ENCODE measurements around the gene PTX4. TPM values are rescaled to one million over a fixed set of nuclear protein-coding genes. Genes with fewer than 3 reads are reported as not detected.
A peak's percentile ranks its signal among the peaks of the same experiment; 100 is the strongest.

Gene PTX4
- total RNA-seq, 1 experiment from 2014 or later = not detected

GRCh38 chr16:1474796-1475551 is 13.8 kb downstream of the PTX4 start, which contains the start of gene CLCN7:
Gene CLCN7, minus strand, starts transcription at chr16:1475028. Its CDS starts 54 bp downstream, at chr16:1474974.
- Histone ChIP-seq H3K23ac (ENCODE audit: insufficient read length, low read depth, low read length) (no peak within 1 kb of the TSS), H3K27ac (ENCODE audit: insufficient read length, low read depth, low read length) (no peak within 1 kb of the TSS), H2AFZ (ENCODE audit: low read length) (no peak within 1 kb of the TSS), H2BK5ac (ENCODE audit: insufficient read length, low read length) (no peak within 1 kb of the TSS), H3K18ac (ENCODE audit: insufficient read length, low read depth, low read length) (peak within 1 kb of the TSS; percentile 12), H3K4me2 (ENCODE audit: insufficient read depth, insufficient read length, low read length) (peak within 1 kb of the TSS; percentile 99), H4K5ac (ENCODE audit: insufficient read length, low read depth, low read length) (no peak within 1 kb of the TSS), H4K8ac (replicated peaks; ENCODE audit: insufficient read length, low read depth, low read length) (no peak within 1 kb of the TSS), H2BK20ac (ENCODE audit: low read depth, low read length, poor library complexity, severe bottlenecking) (no peak within 1 kb of the TSS), H3K14ac (ENCODE audit: insufficient read depth, low read length) (peak within 1 kb of the TSS; percentile 79), H3K79me2 (ENCODE audit: insufficient read depth, low read length) (peaks cover 13% of the 10 kb centered on the region; the same call in 1 of the 2 replicates), H4K20me1 (ENCODE audit: control insufficient read depth, insufficient read depth, insufficient read length) (no peaks in the 10 kb centered on the region), H3K27me3 (ENCODE audit: insufficient read depth, low read length) (no peaks in the 10 kb centered on the region), H3K4ac (ENCODE audit: low read depth, low read length) (no peak within 1 kb of the TSS), H2BK120ac (ENCODE audit: low read depth, low read length, poor library complexity, severe bottlenecking) (no peak within 1 kb of the TSS), H3K4me1 (ENCODE audit: insufficient read depth, low read length) (peaks cover 4% of the 10 kb centered on the region), H3K56ac (ENCODE audit: insufficient read length, low read depth, low read length) (no peak within 1 kb of the TSS), H2AK5ac (ENCODE audit: insufficient read length, low read length) (no peak within 1 kb of the TSS), H2BK15ac (ENCODE audit: low read depth, low read length) (no peak within 1 kb of the TSS), H3K23me2 (ENCODE audit: insufficient read length, low read depth, low read length, poor library complexity, severe bottlenecking) (peaks cover 11% of the 10 kb centered on the region), H3T11ph (ENCODE audit: low read length) (no peak within 1 kb of the TSS), H2BK12ac (ENCODE audit: insufficient read length, low read depth, low read length) (no peak within 1 kb of the TSS), H4K91ac (ENCODE audit: insufficient read length, low read depth, low read length) (no peak within 1 kb of the TSS), H3K79me1 (ENCODE audit: insufficient read depth, low read depth, low read length, poor library complexity, severe bottlenecking) (peaks cover 10% of the 10 kb centered on the region), H3K9ac (ENCODE audit: extremely low read depth, insufficient read length, low read length) (peak within 1 kb of the TSS; percentile 68), H3K9me3 (ENCODE audit: control insufficient read depth, low read depth, low read length) (peaks cover 8% of the 10 kb centered on the region)
- DNase-seq = peak; percentile 87
- Mint-ChIP-seq H3K4me3 (peak within 1 kb of the TSS; percentile 75 to 84), H3K27me3 (ENCODE audit: low read depth) (peaks cover 30% of the 10 kb centered on the region), H3K36me3 (ENCODE audit: insufficient read depth in 1 of 3, low read depth in 3 of 3) (peaks cover 0 to 2% (median 0%) of the 10 kb centered on the region in 3 experiments; a peak in 3 of 7 replicates), H3K9me3 (peaks cover 19 to 30% of the 10 kb centered on the region in 2 experiments), H3K27ac (no peak within 1 kb of the TSS; a peak in 2 of 7 replicates), H3K4me1 (peaks cover 12 to 15% of the 10 kb centered on the region in 2 experiments)
- TF ChIP-seq CTCF (conservative IDR thresholded peaks at IDR 0.05) = no peak
- WGBS (ENCODE audit: extremely low coverage, insufficient read length, low lambda C conversion rate) = no CpG with 5 or more reads among the region's 99 CpGs

All from H9 (cell line).